SK-N-SH (cell line): ENCODE data around the gene PLAC9. TPM values are rescaled to one million over a fixed set of nuclear protein-coding genes. Genes with fewer than 3 reads are reported as not detected.

ENCODE experiments used
- CTCF ChIA-PET: fragments of 300-600, 350-600 bp; formaldehyde crosslinking; extraction: SDS; loops from one replicate; lab custom pipeline; 2021; lab: Yijun Ruan, JAX
- POLR2A ChIA-PET: fragments of 350-600 bp; sonication (Branson Sonifier 250); formaldehyde crosslinking; extraction: SDS; loops from one replicate; lab custom pipeline; 2020; ENCODE audit warnings: antibody characterized with exemption, inconsistent platforms; lab: Yijun Ruan, JAX
- DNase-seq: peaks from one replicate; pipeline ENCODE4 v3.0.0; 2012
- H2AFZ ChIP-seq: fragments of 200-600 bp; sonication (generic); 2 replicates; pipeline ENCODE4 v1.8.1; 2016; ENCODE audit warnings: antibody characterized with exemption, mild to moderate bottlenecking, low read depth
- H3F3A ChIP-seq: fragments of 200-600 bp; sonication (generic); replicated peaks from 2 replicates; pipeline ENCODE3; 2016; ENCODE audit warnings: antibody characterized with exemption, mild to moderate bottlenecking; ENCODE audit not compliant: insufficient read depth
- H3K27ac ChIP-seq, 2 experiments: fragments of 200-500 bp in 1 of 2; fragments of 200-600 bp in 1 of 2; sonication (Bioruptor generic) in 1 of 2; sonication (generic), shearing (Covaris generic) in 1 of 2; 2 replicates each; pipeline versions ENCODE4 v1.5.1 to v1.6.1; 2014 to 2016; ENCODE audit warnings: low read depth in 2 of 2, inconsistent platforms in 1 of 2, low read length in 1 of 2, mild to moderate bottlenecking in 1 of 2, mixed read lengths in 1 of 2
- H3K27me3 ChIP-seq: fragments of 200-600 bp; sonication (generic), shearing (Covaris generic); 2 replicates; pipeline ENCODE4 v1.6.1; 2016; ENCODE audit warnings: mixed run types; ENCODE audit not compliant: insufficient read depth
- H3K36me3 ChIP-seq, 2 experiments: fragments of 200-500 bp in 1 of 2; fragments of 200-600 bp in 1 of 2; sonication (Bioruptor generic) in 1 of 2; sonication (generic) in 1 of 2; replicated peaks in 1 of 2; 2 replicates each; pipeline versions ENCODE3 to v1.5.1; 2014 to 2016; ENCODE audit warnings: low read length in 1 of 2, mild to moderate bottlenecking in 1 of 2; ENCODE audit not compliant: insufficient read depth in 2 of 2, control insufficient read depth in 1 of 2
- H3K4me1 ChIP-seq, 2 experiments: fragments of 200-500 bp in 1 of 2; fragments of 200-600 bp in 1 of 2; sonication (Bioruptor generic) in 1 of 2; sonication (generic), shearing (Covaris generic) in 1 of 2; 2 replicates each; pipeline versions ENCODE4 v1.5.1 to v1.6.1; 2014 to 2016; ENCODE audit warnings: low read depth in 1 of 2, low read length in 1 of 2, mixed run types in 1 of 2; ENCODE audit not compliant: insufficient read depth in 2 of 2, control insufficient read depth in 1 of 2
- H3K4me2 ChIP-seq: fragments of 200-600 bp; sonication (generic), shearing (Covaris generic); 2 replicates; pipeline ENCODE4 v1.6.1; 2017; ENCODE audit warnings: mixed run types
- H3K4me3 ChIP-seq, 2 experiments: fragments of 200-500 bp in 1 of 2; fragments of 200-600 bp in 1 of 2; sonication (Bioruptor generic) in 1 of 2; sonication (generic), shearing (Covaris generic) in 1 of 2; 2 replicates each; pipeline versions ENCODE4 v1.5.1 to v1.8.1; 2014 to 2016; ENCODE audit warnings: low read depth in 2 of 2, inconsistent platforms in 1 of 2, low read length in 1 of 2, mild to moderate bottlenecking in 1 of 2, mixed read lengths in 1 of 2, moderate library complexity in 1 of 2
- H3K79me2 ChIP-seq: fragments of 200-600 bp; sonication (generic); 2 replicates; pipeline ENCODE4 v1.8.1; 2017; ENCODE audit warnings: mild to moderate bottlenecking; ENCODE audit not compliant: insufficient read depth
- H3K9ac ChIP-seq: fragments of 200-600 bp; sonication (generic); 2 replicates; pipeline ENCODE4 v1.6.1; 2017; ENCODE audit warnings: mixed run types
- H3K9me2 ChIP-seq: fragments of 200-600 bp; sonication (generic); 2 replicates; pipeline ENCODE4 v1.6.1; 2017; ENCODE audit warnings: mixed run types
- H3K9me3 ChIP-seq: fragments of 200-600 bp; sonication (generic); 2 replicates; pipeline ENCODE4 v1.6.1; 2017; ENCODE audit warnings: mixed run types, mild to moderate bottlenecking, moderate library complexity
- H4K20me1 ChIP-seq: fragments of 200-600 bp; sonication (generic); 2 replicates; pipeline ENCODE4 v1.6.1; 2017; ENCODE audit warnings: mild to moderate bottlenecking, mixed run types; ENCODE audit not compliant: insufficient read depth
- ELF1 ChIP-seq: IDR thresholded peaks from 2 replicates; pipeline ENCODE4 v1.4.0; 2012
- EP300 ChIP-seq, 2 experiments: IDR thresholded peaks; 2 replicates each; pipeline versions ENCODE4 v1.4.0 to v1.6.1; 2012; ENCODE audit warnings: borderline replicate concordance in 1 of 2, low read depth in 1 of 2, low read length in 1 of 2
- EZH2phosphoT487 ChIP-seq: fragments of 200-600 bp; sonication (generic); IDR thresholded peaks from 2 replicates; pipeline ENCODE4 v1.6.1; 2017; ENCODE audit warnings: low read depth, mixed run types, mild to moderate bottlenecking, antibody characterized with exemption, moderate library complexity, borderline replicate concordance
- FOXM1 ChIP-seq: IDR thresholded peaks from 2 replicates; pipeline ENCODE4 v1.4.0; 2012; ENCODE audit warnings: low read depth, mild to moderate bottlenecking
- GABPA ChIP-seq: IDR thresholded peaks from 2 replicates; pipeline ENCODE4 v1.4.0; 2012; ENCODE audit warnings: low read depth, mild to moderate bottlenecking
- JUND ChIP-seq: IDR thresholded peaks from 2 replicates; pipeline ENCODE4 v1.4.0; 2012
- NFIC ChIP-seq: IDR thresholded peaks from 2 replicates; pipeline ENCODE4 v1.4.0; 2012; ENCODE audit warnings: borderline replicate concordance
- POLR2AphosphoS5 ChIP-seq: IDR thresholded peaks from 2 replicates; pipeline ENCODE4 v1.6.1; 2012; ENCODE audit warnings: low read depth, low read length
- RAD21 ChIP-seq: IDR thresholded peaks from 2 replicates; pipeline ENCODE4 v1.6.1; 2012; ENCODE audit warnings: mild to moderate bottlenecking, low read length
- RCOR1 ChIP-seq: fragments of 150-350 bp; IDR thresholded peaks from 2 replicates; pipeline ENCODE4 v1.6.1; 2017; ENCODE audit warnings: antibody characterized with exemption, low read length
- RFX5 ChIP-seq: IDR thresholded peaks from 2 replicates; pipeline ENCODE4 v1.6.1; 2012; ENCODE audit warnings: mild to moderate bottlenecking, improper control_type of control experiment, low read length
- RXRA ChIP-seq: IDR thresholded peaks from 2 replicates; pipeline ENCODE4 v1.4.0; 2012; ENCODE audit warnings: low read depth, mild to moderate bottlenecking, borderline replicate concordance
- TAF1 ChIP-seq: IDR thresholded peaks from 2 replicates; pipeline ENCODE4 v1.6.1; 2012; ENCODE audit warnings: low read depth, mild to moderate bottlenecking, low read length, moderate library complexity, borderline replicate concordance
- TCF12 ChIP-seq: IDR thresholded peaks from 2 replicates; pipeline ENCODE4 v1.4.0; 2012
- TEAD4 ChIP-seq: IDR thresholded peaks from 2 replicates; pipeline ENCODE4 v1.4.0; 2012; ENCODE audit warnings: mild to moderate bottlenecking, borderline replicate concordance; ENCODE audit not compliant: insufficient read depth
- YY1 ChIP-seq: IDR thresholded peaks from 2 replicates; pipeline ENCODE4 v1.4.0; 2012; ENCODE audit warnings: low read depth, mild to moderate bottlenecking
- WGBS: methylation state at CpG from one replicate; pipeline ENCODE4 v1.1.6; 2017; ENCODE audit warnings: low lambda C conversion rate; 5-methylcytosine and 5-hydroxymethylcytosine counted together
- polyA plus RNA-seq, 3 experiments: library from polyadenylated mRNA; depleted of rRNA; stranded (reverse); fragments of >200 nt; gene quantifications; 2 replicates each; pipeline ENCODE4 v1.2.3, GENCODE V29; 2012
- TF ChIP-seq, protein P1 (sequence below): fragments of 200-600 bp; sonication (generic); IDR thresholded peaks from 2 replicates; pipeline ENCODE4 v1.6.1; 2017; ENCODE audit warnings: antibody characterized with exemption, mild to moderate bottlenecking, moderate library complexity
- TF ChIP-seq, protein P2 (sequence below): IDR thresholded peaks from 2 replicates; pipeline ENCODE4 v1.4.0; 2012; ENCODE audit warnings: low read depth
- TF ChIP-seq, protein P3 (sequence below): IDR thresholded peaks from 2 replicates; pipeline ENCODE4; 2012

PLAC9 gene
- polyA plus RNA-seq, 1 of the 3 experiments (the other 2 are of a cell fraction), result 0.21 TPM

DNA sequence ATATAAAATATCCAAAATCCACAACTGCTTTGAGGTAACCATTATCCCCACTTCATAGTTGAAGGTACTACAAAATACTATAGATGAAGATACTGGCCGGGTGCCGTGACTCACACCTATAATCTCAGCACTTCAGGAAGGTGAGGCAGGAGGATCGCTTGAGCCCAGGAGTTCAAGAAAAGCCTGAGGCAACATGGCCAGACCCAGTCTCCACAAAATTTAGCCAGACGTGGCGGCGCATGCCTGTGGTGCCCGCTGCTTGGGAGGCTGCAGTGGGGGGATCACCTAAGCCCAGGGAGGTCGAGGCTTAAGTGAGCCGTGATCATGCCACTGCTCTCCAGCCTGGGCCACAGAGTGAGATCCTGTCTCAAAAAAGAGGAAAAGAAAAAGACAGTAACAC is 32.4 kb upstream of the PLAC9 start:
- Histone ChIP-seq H3K27me3 (no peaks in the 10 kb centered on the region), H4K20me1 (no peaks in the 10 kb centered on the region), H3K4me1 (peaks cover 0 to 7% of the 10 kb centered on the region in 2 experiments; a peak in 1 of 4 replicates), H3K27ac (no peak overlapping the region), H3K9me3 (no peaks in the 10 kb centered on the region), H3K79me2 (no peaks in the 10 kb centered on the region), H3F3A (no peaks in the 10 kb centered on the region), H3K9me2 (no peaks in the 10 kb centered on the region)
- CTCF ChIA-PET, result no interaction called here
- DNase-seq, result no peak
- WGBS, result 58% methylated on average over 5 of the region's 9 CpGs
- TF ChIP-seq POLR2AphosphoS5 (no peak), GABPA (no peak), RAD21 (no peak), EP300 (IDR thresholded peaks at IDR 0.05; ENCODE audit: borderline replicate concordance in 1 of 2, low read depth in 1 of 2, low read length in 1 of 2) (no peak), TEAD4 (no peak), TCF12 (no peak), ELF1 (no peak), TAF1 (no peak), EZH2phosphoT487 (no peak), RFX5 (no peak)
- TF ChIP-seq, protein P1, sequence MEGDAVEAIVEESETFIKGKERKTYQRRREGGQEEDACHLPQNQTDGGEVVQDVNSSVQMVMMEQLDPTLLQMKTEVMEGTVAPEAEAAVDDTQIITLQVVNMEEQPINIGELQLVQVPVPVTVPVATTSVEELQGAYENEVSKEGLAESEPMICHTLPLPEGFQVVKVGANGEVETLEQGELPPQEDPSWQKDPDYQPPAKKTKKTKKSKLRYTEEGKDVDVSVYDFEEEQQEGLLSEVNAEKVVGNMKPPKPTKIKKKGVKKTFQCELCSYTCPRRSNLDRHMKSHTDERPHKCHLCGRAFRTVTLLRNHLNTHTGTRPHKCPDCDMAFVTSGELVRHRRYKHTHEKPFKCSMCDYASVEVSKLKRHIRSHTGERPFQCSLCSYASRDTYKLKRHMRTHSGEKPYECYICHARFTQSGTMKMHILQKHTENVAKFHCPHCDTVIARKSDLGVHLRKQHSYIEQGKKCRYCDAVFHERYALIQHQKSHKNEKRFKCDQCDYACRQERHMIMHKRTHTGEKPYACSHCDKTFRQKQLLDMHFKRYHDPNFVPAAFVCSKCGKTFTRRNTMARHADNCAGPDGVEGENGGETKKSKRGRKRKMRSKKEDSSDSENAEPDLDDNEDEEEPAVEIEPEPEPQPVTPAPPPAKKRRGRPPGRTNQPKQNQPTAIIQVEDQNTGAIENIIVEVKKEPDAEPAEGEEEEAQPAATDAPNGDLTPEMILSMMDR, result no peak
- TF ChIP-seq, all 33 proteins: peak for 0
- Histone ChIP-seq H3K4me2 (no peak overlapping the region), H3K9ac (no peak overlapping the region), H3K4me3 (no peak overlapping the region), H3K36me3 (no peaks in the 10 kb centered on the region), H2AFZ (no peak overlapping the region)
- POLR2A ChIA-PET, result no interaction called here

DNA sequence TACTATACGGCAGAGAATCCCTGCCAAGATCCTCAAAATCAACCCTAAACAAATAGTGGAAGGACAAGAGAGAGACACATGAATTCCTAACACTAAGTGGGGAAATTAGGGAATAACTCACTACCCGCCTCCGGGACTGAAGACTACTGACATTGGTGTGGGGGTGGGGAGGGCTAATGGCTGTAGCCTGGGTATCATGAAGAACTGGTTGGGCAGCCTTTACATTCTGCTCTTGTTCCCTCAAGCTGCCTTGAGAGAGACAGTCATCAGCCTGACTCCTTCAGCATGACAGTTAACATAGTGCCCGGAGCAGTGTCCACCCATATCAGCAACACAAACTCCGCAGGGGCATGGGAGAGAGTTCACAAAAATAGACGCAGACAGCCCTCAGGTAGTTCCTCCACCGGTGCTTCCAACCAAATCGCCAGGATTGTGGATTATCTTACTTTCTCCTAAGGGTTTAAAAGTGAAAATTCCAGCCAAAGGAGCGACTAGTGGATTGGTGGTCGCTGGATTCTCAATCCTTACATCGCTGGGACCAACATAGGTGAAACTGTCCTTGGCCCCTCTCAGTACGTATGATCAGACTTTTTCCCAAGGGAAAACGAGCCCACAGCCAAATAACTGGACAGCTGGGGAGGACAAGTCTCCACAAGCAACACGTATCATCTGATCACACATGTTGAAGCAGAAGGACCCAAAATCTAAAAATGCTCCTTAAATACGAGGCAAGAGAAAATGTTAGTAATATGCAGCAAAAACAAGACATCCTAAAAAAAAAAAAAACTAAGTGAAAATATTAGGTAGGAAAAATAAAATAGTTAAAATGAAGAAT is 31.5 kb upstream of the PLAC9 start:
- H3K4me2 ChIP-seq, result no peak overlapping the region
- CTCF ChIA-PET, result interaction anchor here (0.8 to 1.5 kb wide), 2 partner anchors 10 to 43 kb away, joined by 3 to 4 read pairs; no protein-coding TSS in a partner anchor
- no peaks in the 10 kb centered on the region for H3K36me3 ChIP-seq
- no peak overlapping the region for H3K9ac ChIP-seq
- DNase-seq, result no peak
- no peaks in the 10 kb centered on the region for H3K79me2 ChIP-seq
- no peaks in the 10 kb centered on the region for H3F3A ChIP-seq
- H3K27me3 ChIP-seq, result no peaks in the 10 kb centered on the region
- WGBS, result 57% methylated on average over 15 of the region's 15 CpGs
- POLR2A ChIA-PET, result no interaction called here
- H4K20me1 ChIP-seq, result no peaks in the 10 kb centered on the region
- H3K9me3 ChIP-seq, result no peaks in the 10 kb centered on the region
- no peak for TF ChIP-seq POLR2AphosphoS5
- TF ChIP-seq YY1, result no peak
- TF ChIP-seq FOXM1, result no peak
- no peak for TF ChIP-seq TCF12
- no peak for TF ChIP-seq EP300 (IDR thresholded peaks at IDR 0.05; ENCODE audit: borderline replicate concordance in 1 of 2, low read depth in 1 of 2, low read length in 1 of 2)
- TF ChIP-seq NFIC, result no peak
- TF ChIP-seq RCOR1, result no peak
- no peak for TF ChIP-seq GABPA
- TF ChIP-seq, protein P2, sequence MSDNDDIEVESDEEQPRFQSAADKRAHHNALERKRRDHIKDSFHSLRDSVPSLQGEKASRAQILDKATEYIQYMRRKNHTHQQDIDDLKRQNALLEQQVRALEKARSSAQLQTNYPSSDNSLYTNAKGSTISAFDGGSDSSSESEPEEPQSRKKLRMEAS, result no peak
- no peak for TF ChIP-seq EZH2phosphoT487
- TF ChIP-seq, protein P1, result no peak
- TF ChIP-seq, protein P3, sequence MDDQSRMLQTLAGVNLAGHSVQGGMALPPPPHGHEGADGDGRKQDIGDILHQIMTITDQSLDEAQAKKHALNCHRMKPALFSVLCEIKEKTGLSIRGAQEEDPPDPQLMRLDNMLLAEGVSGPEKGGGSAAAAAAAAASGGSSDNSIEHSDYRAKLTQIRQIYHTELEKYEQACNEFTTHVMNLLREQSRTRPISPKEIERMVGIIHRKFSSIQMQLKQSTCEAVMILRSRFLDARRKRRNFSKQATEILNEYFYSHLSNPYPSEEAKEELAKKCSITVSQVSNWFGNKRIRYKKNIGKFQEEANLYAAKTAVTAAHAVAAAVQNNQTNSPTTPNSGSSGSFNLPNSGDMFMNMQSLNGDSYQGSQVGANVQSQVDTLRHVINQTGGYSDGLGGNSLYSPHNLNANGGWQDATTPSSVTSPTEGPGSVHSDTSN, result no peak
- TF ChIP-seq RFX5, result no peak
- no peak for TF ChIP-seq JUND
- TF ChIP-seq RXRA, result no peak
- TF ChIP-seq, all 33 proteins: peak for 0
- no peak overlapping the region for H3K4me3 ChIP-seq
- no peaks in the 10 kb centered on the region for H3K9me2 ChIP-seq
- H3K4me1 ChIP-seq, result peaks cover 0 to 7% of the 10 kb centered on the region in 2 experiments; a peak in 1 of 4 replicates
- no peak overlapping the region for H2AFZ ChIP-seq
- no peak overlapping the region for H3K27ac ChIP-seq
